Right cardiac atrium (tissue), 5 donors: ENCODE data around the gene SLC23A1. TPM values are rescaled to one million over a fixed set of nuclear protein-coding genes. Genes with fewer than 3 reads are reported as not detected.
A peak's percentile ranks its signal among the peaks of the same experiment; 100 is the strongest.

ENCODE experiments used
- ATAC-seq, 2 donors: fragments of 200-7000 bp; cut with Tn5 transposase; one replicate each; pipeline versions ENCODE4 v1.8.0 to v1.9.1; 2020; ENCODE audit warnings: moderate library complexity in 2 of 2, mild to moderate bottlenecking in 1 of 2
- DNase-seq, 3 donors: peaks; one replicate each; pipeline ENCODE4 v3.0.0-alpha.2; 2020
- H3K27ac ChIP-seq: one replicate; pipeline ENCODE4 v1.5.1; 2013; ENCODE audit warnings: mild to moderate bottlenecking, low read length, control low read depth, moderate library complexity
- H3K27me3 ChIP-seq: one replicate; pipeline ENCODE4 v1.6.1; 2013; ENCODE audit not compliant: control insufficient read depth, insufficient read depth
- H3K4me1 ChIP-seq: one replicate; pipeline ENCODE4 v1.6.1; 2013; ENCODE audit warnings: low read length; ENCODE audit not compliant: control insufficient read depth, insufficient read depth
- H3K4me3 ChIP-seq: one replicate; pipeline ENCODE4 v1.5.1; 2013; ENCODE audit warnings: low read length, control low read depth
- H3K9me3 ChIP-seq: one replicate; pipeline ENCODE4 v1.6.1; 2013; ENCODE audit warnings: low read length; ENCODE audit not compliant: control insufficient read depth
- WGBS: extraction: QIAGEN DNeasy Blood & Tissue Kit; methylation state at CpG from one replicate; pipeline ENCODE4 v1.1.7; 2013; 5-methylcytosine and 5-hydroxymethylcytosine counted together
- intact Hi-C, 4 donors: fragments of 100-400 bp; cut with DNase I; formaldehyde crosslinking; loops; one replicate each; pipeline versions ENCODE4 v1.11.0 to v1.14.0; 2022 to 2023
- polyA plus RNA-seq: library from polyadenylated mRNA; stranded (reverse); fragments of 200-250 nt; gene quantifications from one replicate; pipeline ENCODE4 v1.2.3, GENCODE V29; 2013
- total RNA-seq, 4 donors: library from RNA; stranded (reverse); fragmentation: NEBNext Ultra II Directional; extraction: Animal tissue kit (Norgen Biotek cat#: 25700); gene quantifications; one replicate each; pipeline ENCODE4 v1.2.1, GENCODE V29; 2021
- donor health status: healthy with polysubstance abuse.
- donor health status: DM: no; HTN: yes; CAD: no.
- donor health status: DM: no; HTN: no; CAD: no.
- donor health status: DM: no; HTN: yes; CAD: no; lungs with severe emphysema.
- donor health status: DM: yes; HTN: yes; CAD: no.

Gene SLC23A1
- total and polyA plus RNA-seq, 5 donors = 0.18 TPM; not detected in 4

DNA sequence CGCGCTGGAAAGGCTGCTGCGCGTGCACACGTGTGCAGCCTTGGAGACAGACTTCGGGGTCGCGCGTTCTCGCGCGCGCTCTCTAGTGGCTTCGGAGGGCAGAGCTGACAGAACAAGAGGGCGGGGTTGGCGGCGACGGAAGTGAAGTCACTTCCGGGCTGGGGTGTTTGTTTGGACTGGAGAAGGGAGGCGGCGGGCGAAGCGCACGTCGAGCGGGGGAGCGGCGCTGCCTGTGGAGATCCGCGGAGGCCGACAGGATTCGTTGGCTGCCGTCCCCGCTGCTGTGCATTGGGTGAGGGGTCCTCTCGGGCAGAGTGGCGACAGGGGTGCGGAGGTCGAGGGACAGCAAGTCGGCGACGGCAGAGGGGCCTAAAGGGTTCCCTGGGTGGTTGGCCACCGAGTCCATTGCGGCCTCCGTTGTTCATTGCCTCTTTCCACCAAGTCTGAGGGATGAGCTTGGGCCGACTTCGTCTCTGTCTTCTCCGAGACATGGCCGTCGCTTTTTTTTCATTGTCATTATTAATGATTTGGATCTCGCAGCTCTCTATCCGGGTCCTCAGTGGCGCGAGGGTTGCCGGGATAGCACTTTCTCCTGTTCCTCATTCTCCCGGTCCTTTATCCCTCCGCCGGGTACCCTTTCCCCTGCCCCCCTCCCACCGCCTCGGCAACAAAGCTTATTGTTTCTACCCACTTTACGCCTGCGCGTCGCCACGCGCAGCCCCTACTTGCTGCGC, 41.2 kb downstream of the SLC23A1 start, which contains the start of gene PAIP2:
Gene PAIP2 (plus strand): TSS at position 166 of the 734 bp plus-strand sequence. CDS start 21,931 bp downstream, outside the sequence.
- H3K27me3 ChIP-seq = no peaks in the 10 kb centered on the region
- intact Hi-C loops = no loop called here
- under 1% methylated on average over 66 of the region's 66 CpGs for WGBS
- no peaks in the 10 kb centered on the region for H3K9me3 ChIP-seq
- peak within 1 kb of the TSS; percentile 85 for H3K27ac ChIP-seq
- peak; percentile 99 to 100 (median 99) for DNase-seq
- peak within 1 kb of the TSS; percentile 65 for H3K4me3 ChIP-seq
- peaks cover 2% of the 10 kb centered on the region for H3K4me1 ChIP-seq
- ATAC-seq = peak; percentile 97

DNA sequence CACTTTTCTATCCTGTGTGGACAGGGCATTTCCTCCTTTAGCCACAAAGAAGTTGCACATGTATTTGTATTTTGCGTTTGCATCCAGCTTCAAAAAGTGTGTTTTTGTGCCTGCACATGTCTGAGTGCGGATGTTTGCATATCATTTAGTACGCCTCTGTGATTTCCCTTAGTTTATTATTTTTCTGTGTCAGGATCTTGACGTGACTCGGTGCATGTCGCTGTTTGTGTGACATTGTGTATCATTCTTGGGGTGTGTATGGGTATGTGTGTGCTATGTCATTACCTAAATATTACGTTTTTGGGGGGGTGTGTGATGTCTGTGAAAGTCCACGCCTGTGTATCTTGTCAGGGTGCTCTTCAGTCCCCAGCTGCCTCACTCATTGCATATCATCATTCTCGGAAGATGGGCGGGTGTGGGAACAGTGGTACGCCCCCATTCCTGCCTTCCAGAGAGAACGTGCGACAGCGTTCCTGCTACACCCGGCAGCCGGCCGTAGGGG, 41.9 kb downstream of the SLC23A1 start:
- Histone ChIP-seq H3K9me3 (no peaks in the 10 kb centered on the region), H3K27ac (no peak overlapping the region), H3K27me3 (no peaks in the 10 kb centered on the region), H3K4me3 (peak overlapping the region; percentile 42), H3K4me1 (peaks cover 2% of the 10 kb centered on the region)
- 2% methylated on average over 17 of the region's 17 CpGs for WGBS
- ATAC-seq = no peak
- DNase-seq = no peak
- intact Hi-C loops = no loop called here

DNA sequence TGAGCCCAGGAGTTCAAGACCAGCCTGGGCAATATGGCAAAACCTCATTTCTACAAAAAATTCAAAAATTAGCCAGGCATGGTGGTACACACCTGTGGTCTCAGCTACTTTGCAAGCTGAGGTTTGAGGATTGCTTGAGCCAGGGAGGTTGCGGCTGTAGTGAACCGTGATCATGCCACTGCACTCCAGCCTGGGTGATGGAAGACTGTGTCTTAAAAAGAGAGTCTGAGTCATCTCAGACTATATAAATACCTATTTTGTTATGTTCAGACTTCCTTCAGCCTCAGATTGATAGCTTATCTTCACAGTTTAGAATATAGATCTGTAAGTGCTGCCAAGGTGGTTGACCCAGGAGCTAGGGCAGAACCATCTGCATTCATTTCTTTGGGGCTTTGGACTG, 43.0 kb downstream of the SLC23A1 start:
- intact Hi-C loops = no loop called here
- Histone ChIP-seq H3K4me1 (peaks cover 2% of the 10 kb centered on the region), H3K27ac (no peak overlapping the region), H3K27me3 (no peaks in the 10 kb centered on the region), H3K4me3 (no peak overlapping the region), H3K9me3 (no peaks in the 10 kb centered on the region)
- WGBS = 88% methylated on average over 2 of the region's 2 CpGs
- ATAC-seq = no peak
- DNase-seq = no peak

DNA sequence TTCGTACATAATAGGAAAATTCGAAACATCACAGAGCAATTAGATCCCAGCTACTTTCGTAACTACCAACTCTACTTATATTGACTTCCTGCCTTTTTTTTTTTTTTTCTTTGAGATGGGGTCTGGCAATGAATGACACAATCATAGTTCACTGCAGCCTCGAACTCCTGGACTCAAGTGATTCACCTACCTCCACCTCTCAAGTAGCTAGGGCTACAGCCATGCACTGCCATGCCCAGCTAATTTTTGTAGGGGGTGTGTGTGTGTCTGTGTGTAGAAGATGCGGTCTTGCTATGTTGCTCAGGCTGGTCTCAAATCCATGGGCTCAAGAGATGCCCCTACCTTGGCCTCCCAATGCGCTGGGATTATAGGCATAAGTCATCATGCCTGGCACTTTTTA, 47.3 kb downstream of the SLC23A1 start:
- intact Hi-C loops = no loop called here
- DNase-seq (no peak), ATAC-seq (peak; percentile 25 to 30)
- Histone ChIP-seq H3K4me3 (no peak overlapping the region), H3K27ac (no peak overlapping the region), H3K9me3 (no peaks in the 10 kb centered on the region), H3K27me3 (no peaks in the 10 kb centered on the region), H3K4me1 (no peaks in the 10 kb centered on the region)
- 66% methylated on average over 6 of the region's 6 CpGs for whole genome bisulfite sequencing

Other genes with a start within 250 kb of the SLC23A1 start
- 10 to 100 TPM; 43.4 to 51.6 (median 43.7) TPM for gene SIL1, start 184.9 kb downstream of the SLC23A1 start, total RNA-seq
- 44.4 TPM for gene SIL1, start 184.9 kb downstream of the SLC23A1 start, polyA plus RNA-seq
- gene MATR3, start 89.6 kb downstream of the SLC23A1 start, total RNA-seq = 100 to 1,000 TPM; 144 to 162 (median 147) TPM
- 151 TPM for gene MATR3, start 89.6 kb downstream of the SLC23A1 start, polyA plus RNA-seq
- gene PAIP2, start 41.4 kb downstream of the SLC23A1 start, total RNA-seq = 100 to 1,000 TPM; 125 to 158 (median 142) TPM
- gene PAIP2, start 41.4 kb downstream of the SLC23A1 start, polyA plus RNA-seq = 183 TPM
- 1 to 10 TPM in 2 of 4 donors, under 1 TPM in 2; 0.70 to 1.8 (median 1.1) TPM for gene MZB1, start 6.6 kb upstream of the SLC23A1 start, total RNA-seq
- gene MZB1, start 6.6 kb upstream of the SLC23A1 start, polyA plus RNA-seq = 0.38 TPM
- 10 to 100 TPM; 24.8 to 38.5 (median 33.0) TPM for gene PROB1, start 11.8 kb upstream of the SLC23A1 start, total RNA-seq
- gene PROB1, start 11.8 kb upstream of the SLC23A1 start, polyA plus RNA-seq = 22.2 TPM
- 10 to 100 TPM in 3 of 4 donors, 1 to 10 TPM in 1; 9.8 to 25.4 (median 14.4) TPM for gene SPATA24, start 20.8 kb upstream of the SLC23A1 start, total RNA-seq
- gene SPATA24, start 20.8 kb upstream of the SLC23A1 start, polyA plus RNA-seq = 34.6 TPM
- gene DNAJC18, start 56.2 kb upstream of the SLC23A1 start, total RNA-seq = 10 to 100 TPM; 14.0 to 24.9 (median 15.2) TPM
- gene DNAJC18, start 56.2 kb upstream of the SLC23A1 start, polyA plus RNA-seq = 5.6 TPM
- 10 to 100 TPM; 19.9 to 38.3 (median 21.2) TPM for gene ECSCR, start 79.4 kb upstream of the SLC23A1 start, total RNA-seq
- 25.3 TPM for gene ECSCR, start 79.4 kb upstream of the SLC23A1 start, polyA plus RNA-seq
- gene SMIM33, start 87.7 kb upstream of the SLC23A1 start, total RNA-seq = not detected
- not detected for gene SMIM33, start 87.7 kb upstream of the SLC23A1 start, polyA plus RNA-seq
- gene STING1, start 99.5 kb upstream of the SLC23A1 start, total RNA-seq = 100 to 1,000 TPM in 1 of 4 donors, 10 to 100 TPM in 3; 79.7 to 125 (median 93.8) TPM
- 47.9 TPM for gene STING1, start 99.5 kb upstream of the SLC23A1 start, polyA plus RNA-seq
- gene UBE2D2, start 178.0 kb upstream of the SLC23A1 start, total RNA-seq = 100 to 1,000 TPM; 112 to 138 (median 120) TPM
- gene UBE2D2, start 178.0 kb upstream of the SLC23A1 start, polyA plus RNA-seq = 111 TPM